IPS-18c (cell line): ENCODE results near the gene MVB12B.

Experiments used
- H3K4me3 ChIP-seq: 2 replicates; pipeline ENCODE4 v1.7.0; 2013; ENCODE audit warnings: low read depth, mild to moderate bottlenecking, low read length, moderate library complexity; ENCODE audit not compliant: insufficient read depth
- H3K9me3 ChIP-seq: one replicate; pipeline ENCODE4 v1.6.1; 2013; ENCODE audit warnings: mild to moderate bottlenecking, low read length, moderate library complexity; ENCODE audit not compliant: control insufficient read depth, insufficient read depth

The MVB12B gene

DNA sequence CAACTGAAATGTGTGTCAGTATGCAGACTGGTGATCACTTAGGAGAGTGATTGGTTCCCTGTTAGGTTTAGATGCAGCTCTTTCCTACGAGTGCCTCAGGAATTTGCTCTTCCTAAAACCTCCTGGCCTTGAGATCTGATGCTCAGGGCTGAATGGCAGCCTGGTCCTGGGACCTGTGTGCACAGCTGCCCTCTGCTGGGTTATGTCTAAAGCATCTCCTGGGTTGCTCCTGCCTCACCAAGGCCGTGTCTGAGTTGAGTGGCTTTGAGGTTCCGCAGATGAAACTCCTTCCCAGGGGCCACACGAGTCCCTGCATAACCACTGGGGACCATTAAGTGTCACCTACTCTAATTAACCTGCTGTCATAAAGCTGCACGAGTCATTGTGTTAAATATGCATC, 59.5 kb downstream of the MVB12B start:
- Histone ChIP-seq H3K4me3 (no peak overlapping the region), H3K9me3 (no peaks in the 10 kb centered on the region)

DNA sequence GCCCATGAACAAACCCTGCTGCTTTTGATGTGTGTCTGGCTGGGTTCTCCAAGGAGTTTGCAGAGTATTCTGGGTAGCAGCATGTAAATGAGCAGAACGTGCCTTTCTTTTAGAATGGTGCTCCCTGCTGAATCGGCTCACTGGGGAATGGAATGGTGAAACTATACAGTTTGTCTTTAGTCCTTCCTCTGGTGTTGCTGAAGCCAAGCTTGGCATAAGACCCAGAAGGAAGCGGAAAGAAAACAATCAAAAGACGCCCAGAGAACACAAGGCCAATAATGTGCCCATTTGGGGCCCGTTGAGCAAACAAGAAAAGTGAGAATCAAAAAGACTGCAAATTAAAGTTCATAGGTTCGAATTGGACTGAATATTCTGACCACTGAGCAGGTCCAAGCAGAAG, 60.1 kb downstream of the MVB12B start:
- H3K4me3 ChIP-seq, result no peak overlapping the region
- H3K9me3 ChIP-seq, result no peaks in the 10 kb centered on the region

DNA sequence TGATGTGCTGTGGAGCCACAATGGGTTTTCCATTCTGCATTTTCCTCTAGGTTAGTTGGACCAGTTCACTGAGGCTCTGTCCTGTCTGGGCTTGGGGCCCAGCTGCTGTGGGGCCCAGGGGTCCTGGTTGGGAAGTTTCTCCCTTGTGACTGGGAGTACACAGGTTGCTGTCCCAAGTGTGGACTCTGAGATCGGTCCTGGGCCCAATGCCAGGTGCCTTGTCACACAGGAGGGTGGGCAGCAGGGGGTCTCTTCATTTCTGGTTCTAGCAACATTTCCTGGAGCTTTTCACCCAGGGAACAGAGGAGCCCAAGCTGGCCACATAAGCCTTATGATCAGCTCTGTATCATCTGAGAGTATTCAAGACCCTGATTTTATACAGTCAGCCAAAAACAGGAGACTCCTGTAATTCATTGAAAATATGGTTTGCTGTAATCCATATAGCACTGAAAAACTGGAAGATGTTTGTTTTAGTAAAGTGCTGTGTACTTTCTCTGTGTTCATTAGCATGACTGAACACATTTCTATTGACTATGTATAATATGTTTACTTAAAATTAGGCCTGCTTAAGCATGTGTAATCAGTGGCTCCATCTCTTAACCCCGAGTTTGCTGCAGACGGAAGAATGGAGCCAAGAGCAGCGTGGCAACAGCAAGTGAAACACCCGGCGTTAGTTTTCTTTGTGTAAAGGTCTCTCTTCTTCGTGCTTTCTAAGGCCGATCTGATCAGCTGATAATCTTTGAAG, 62.5 kb downstream of the MVB12B start:
- H3K9me3 ChIP-seq, result no peaks in the 10 kb centered on the region
- no peak overlapping the region for H3K4me3 ChIP-seq

DNA sequence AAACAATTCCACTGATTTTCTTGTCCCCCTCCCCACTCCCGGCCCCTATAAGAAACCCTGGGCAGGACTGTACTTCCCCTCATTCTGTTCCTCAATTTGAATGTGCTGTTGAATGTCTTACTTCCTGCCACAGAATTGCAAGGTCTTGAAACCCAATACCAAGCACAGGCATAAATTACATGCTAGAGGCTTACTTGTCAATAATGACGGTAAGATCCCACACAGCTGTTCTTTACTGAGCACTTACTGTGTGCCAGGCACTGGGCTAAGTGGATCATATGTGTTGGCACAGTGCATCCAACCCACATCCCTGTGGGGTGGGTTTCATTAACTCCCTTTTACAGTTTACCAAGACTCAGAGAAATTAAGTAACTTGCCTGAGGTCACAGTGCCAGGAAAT, 63.4 kb downstream of the MVB12B start:
- Histone ChIP-seq H3K4me3 (no peak overlapping the region), H3K9me3 (no peaks in the 10 kb centered on the region)

DNA sequence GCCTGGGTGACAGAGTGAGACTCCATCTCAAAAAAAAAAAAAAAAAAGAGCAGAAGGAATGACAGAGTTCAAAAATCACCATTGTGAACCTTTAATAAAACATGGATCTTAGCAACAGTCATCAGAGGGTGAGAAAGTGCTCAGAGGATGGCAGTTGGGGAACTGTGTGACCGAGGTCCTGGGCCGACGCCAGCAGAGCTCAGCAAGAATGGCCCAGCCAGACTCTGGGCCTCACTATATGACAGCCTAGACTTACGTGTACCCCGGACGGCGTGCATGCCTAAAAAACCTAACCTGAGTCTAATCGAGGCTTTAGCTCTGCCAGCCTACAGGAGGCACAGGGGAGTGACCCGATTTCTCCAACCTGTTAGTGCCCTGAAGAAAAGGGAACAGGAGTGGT, 64.3 kb downstream of the MVB12B start:
- Histone ChIP-seq H3K4me3 (no peak overlapping the region), H3K9me3 (no peaks in the 10 kb centered on the region)

DNA sequence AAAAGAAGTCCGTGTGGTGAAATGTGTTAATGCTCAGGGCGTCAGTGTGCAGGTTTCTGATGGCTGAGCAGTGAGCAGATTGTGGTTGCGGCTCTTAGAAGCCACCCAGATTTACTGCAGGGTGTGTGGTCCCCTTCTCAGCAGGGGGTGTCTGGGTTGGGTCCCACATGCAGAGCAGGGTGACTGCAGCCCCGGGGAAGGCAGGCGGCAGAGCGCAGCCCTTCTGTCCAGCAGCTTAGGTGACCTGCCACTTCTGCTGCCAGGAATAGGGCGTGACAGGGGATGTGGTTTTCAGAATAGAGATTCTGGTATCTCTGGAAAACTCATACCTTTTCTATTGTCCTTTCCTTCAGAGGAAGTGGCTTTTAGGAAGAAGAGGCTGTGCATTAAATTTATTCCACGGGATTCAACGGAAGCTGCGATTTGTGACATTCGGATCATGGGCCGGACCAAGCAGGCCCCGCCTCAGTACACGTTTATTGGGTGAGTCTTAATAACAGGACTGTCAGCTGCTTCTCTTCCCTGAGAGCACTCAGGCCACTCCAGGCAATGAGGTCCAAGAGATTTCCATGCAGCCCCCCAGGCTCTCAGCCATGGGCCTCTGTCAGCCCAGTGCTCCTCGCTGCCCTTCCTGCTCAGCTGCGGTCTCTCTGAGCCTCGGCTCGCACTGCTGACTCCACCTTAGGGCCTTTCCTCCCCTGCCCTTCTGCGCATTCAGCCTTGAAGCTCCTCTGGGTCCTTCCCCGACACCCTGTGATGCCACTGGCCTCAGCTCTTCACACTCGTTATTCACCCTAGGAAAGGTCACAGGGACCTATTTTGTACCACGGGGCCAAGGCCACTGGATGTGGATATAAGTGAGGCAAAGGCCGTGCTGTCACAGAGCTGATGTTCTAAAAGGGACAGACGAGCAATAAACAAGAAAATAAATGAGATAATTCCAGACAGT, 65.4 kb downstream of the MVB12B start:
- no peak overlapping the region for H3K4me3 ChIP-seq

DNA sequence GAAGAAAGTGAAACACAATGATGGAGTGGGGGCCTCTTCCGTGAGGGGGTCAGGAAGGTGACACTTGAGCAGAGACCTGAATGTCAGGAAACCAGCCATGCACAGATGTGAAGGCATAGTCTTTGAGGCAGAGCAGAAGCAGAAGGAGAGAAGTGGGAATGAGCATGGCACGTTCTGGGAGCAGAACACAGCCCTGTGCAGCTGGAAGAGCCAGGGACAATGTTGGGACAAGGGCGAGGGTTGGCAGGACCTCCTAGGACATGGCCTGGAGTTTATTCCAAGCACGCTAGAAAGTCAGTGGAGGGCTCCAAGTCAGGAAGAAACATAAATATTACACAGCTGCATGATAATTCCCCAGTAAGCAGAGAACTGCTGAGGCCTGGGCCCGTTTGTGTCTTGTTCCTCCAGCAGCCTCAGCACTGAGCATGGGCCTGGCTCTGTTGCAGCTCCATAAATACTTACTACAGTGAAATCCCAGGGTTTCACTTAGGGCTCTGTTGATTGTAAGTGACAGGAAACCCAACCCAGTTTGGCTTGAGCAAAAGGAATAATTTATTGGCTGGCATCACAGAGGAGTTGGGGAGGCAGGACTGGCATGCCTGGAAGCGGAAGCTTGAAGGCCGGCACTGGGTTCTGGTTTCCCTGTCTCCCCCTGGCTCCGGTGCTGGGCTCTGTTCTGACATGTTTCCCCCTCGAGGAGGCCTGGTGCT, 66.2 kb downstream of the MVB12B start:
- Histone ChIP-seq H3K9me3 (no peaks in the 10 kb centered on the region), H3K4me3 (no peak overlapping the region)

More for the DNA sequence above, 65.4 kb downstream of the MVB12B start:
- H3K9me3 ChIP-seq, result no peaks in the 10 kb centered on the region

DNA sequence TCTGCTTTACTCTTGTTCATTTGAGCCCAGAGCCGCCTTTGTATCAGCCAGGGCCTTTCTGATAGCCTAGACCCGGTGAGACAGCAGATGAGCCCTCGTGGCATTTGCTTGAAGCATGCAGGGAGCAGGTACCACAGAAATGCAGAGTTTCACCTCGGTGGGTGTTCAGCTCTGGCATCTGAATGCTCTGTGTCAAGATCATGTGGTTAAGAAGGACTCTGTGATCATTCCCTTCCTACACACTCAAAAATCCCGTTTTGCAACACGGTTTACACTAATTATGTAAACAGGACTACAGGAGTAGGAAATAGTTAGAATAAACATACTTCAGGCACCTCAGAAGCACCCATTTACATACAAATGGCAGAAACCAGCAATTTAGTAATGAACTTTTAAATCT, 67.2 kb downstream of the MVB12B start:
- H3K9me3 ChIP-seq, result no peaks in the 10 kb centered on the region
- H3K4me3 ChIP-seq, result no peak overlapping the region

DNA sequence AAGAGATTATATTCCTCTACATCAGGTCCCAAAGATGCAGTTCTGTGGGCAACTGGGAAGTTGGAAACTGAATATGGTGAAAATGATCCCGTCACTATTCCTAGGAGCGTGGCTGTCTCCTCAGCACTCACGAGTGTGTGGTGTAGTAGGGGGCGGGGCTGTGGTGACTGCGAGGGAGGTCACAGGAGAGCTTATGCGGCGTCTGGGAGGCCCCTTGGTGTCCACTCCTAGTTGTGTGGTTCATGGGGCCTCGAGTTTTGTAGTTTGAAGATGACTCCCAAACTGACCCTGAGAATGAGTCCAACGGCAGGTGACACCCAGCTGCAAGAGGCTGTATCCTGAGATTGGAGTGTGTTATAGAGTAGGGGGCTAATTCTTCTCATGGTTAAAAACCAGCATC, 68.2 kb downstream of the MVB12B start:
- Histone ChIP-seq H3K9me3 (no peaks in the 10 kb centered on the region), H3K4me3 (no peak overlapping the region)

DNA sequence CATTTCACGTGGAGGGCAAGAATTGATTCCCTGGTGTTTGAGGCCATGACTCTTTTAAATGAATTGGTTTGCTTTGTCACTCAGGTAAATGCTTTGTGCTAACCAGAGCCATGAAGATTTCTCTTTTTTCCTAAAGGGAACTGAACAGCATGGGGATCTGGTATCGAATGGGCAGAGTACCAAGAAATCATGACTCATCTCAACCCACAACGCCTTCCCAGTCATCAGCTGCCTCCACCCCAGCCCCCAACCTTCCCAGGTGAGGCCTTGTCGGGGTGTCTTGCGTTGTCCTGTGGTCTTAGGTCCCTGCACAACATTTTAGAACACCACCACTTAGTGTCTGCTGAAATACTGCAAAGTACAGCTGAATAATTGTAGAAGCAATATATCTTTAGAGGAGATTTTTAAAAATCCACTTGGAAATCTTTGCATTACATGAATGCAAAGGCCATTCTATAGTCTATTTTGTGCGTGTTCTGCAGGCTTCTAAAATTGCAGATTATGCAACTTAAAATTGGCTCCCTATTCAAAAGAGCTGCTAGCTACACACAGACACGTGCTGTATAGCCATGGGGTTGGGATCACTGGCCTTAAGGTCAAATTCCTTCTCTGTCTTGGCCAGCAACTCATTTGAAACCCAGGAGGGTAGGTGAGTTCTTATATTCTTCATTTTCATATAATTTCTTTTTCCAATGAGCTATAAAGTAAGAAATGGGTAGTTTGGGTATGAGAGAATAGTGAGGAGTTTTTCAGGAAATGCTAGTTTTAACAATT, 69.0 kb downstream of the MVB12B start:
- no peaks in the 10 kb centered on the region for H3K9me3 ChIP-seq
- H3K4me3 ChIP-seq, result no peak overlapping the region

DNA sequence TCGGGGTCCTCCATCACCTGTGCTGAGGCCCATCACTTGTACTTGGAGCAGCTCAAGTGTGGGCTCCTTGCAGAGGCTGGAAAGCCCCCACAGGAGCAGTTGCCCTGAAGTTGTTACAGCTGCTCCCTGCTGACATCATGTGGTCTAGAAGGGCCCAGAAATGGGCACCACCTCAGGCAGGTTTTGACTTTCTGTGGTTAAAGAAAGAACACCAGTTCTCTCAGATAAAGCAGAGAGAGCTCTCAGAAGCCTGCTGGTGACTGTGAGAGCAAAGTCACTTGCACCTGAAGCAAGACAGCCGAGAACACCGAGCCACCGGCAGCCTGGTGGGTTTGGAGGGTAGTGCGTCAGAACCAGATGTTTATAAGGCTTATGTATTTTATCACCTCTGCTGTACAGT, 70.4 kb downstream of the MVB12B start:
- Histone ChIP-seq H3K9me3 (no peaks in the 10 kb centered on the region), H3K4me3 (no peak overlapping the region)

DNA sequence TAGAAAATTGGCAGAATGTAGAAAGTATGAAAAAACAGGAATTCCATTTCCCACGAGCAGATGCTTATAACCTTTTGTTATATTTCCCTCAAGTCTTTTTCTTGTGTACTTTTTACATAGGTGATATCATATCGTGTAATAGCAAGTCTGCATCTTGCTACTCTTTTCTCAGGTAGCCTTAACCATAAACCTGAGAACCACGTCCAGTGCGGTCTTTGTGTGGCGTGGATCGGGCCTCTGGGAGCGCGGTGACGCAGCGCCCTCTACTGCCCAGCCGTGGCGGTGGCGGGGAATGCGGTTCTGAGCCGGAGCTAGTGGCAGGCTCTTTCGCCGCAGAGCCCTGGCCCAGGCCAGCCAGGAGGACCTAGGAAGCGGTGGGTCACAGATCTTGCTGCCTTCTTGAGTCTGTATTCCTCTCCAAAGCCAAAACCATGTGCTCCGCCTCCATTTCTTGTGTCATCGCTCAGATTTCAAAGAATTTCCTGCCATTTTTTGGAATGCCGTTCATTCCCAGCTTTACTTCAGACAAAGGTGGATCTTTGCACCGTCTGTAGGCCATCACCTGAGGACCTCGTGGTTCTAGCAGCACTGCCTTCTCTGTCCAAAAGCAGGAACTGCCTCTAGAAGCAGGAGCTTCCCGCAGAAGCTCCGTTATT, 71.9 kb downstream of the MVB12B start:
- Histone ChIP-seq H3K4me3 (no peak overlapping the region), H3K9me3 (no peaks in the 10 kb centered on the region)

DNA sequence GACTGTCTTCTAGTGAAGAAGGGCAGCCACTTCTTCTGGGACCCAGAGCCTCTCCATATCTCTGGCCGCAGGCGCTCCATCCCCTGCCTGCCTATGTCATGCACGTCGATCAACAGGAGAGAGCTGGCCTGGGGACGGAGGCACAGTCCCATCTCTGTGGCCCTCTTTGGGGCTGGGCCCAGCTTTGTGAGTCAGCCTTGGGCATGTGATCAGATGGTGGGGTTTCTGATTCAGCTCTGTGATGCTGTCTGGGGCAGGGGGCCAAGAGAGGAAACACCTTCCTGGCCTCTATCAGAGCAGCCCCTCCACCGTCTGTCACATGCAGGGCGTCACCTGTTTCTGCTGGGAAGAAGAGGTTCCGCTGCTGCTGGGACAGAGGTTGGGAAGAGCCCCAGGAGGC, 72.6 kb downstream of the MVB12B start:
- H3K9me3 ChIP-seq, result no peaks in the 10 kb centered on the region
- H3K4me3 ChIP-seq, result no peak overlapping the region

DNA sequence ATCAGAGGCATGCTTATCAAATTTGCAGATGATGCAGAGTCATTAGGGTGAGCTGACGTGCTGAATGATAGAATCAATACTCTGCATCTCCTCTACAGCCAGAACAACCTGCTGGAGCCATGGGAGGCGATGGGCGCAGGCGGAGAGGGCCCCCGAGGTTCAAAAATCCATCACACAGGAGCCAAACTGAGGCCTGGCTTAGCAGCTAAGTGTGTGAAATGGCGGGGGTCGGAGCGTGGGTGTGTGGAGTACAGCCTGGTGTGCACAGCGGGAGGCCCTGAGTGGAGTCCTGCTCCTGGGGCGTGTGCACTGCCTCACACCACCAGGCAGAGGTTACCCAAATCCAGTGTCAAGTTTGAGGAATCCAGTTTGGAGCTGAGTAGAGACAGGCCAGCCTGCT, 73.2 kb downstream of the MVB12B start:
- H3K9me3 ChIP-seq, result no peaks in the 10 kb centered on the region

DNA sequence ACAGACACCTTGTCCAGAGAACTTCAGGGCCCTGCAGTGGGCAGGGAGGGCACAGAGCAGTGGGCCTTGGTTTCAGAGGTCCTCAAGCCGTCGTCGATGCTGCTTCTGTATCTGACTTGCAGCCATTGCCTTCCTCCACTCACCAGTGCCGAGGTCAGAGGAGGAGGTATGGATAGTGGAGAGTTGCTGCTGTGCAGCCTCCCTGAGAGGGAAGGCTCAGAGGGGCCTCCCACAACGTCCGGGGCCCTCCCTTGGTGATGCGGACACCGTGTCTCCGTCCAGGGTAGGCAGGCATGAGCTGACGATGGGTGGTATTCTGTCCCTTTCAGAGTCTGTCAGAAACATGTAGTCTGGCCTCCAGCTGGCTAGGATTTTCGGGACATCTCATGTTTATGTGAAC, 73.9 kb downstream of the MVB12B start:
- no peaks in the 10 kb centered on the region for H3K9me3 ChIP-seq
- no peak overlapping the region for H3K4me3 ChIP-seq

More for the DNA sequence above, 73.2 kb downstream of the MVB12B start:
- no peak overlapping the region for H3K4me3 ChIP-seq

DNA sequence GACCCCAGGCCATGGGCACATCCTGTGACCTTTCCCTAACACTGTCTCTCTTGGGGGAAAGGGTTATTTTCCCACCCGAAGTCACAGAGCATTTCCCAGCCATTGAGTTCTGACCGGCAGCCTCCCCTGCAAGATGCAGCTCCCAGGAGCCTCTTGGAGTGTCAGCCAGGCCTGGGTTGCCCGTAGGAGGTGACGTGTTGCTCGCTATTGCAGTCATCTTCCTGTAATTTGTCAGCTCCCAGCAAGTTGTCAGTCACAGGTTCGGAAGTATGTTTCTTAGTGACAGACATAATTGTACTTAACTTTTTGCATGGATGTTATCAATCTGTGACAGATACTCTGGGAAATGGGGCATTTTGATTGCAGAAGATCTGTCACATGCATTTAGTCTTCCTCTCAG, 74.5 kb downstream of the MVB12B start:
- no peaks in the 10 kb centered on the region for H3K9me3 ChIP-seq
- no peak overlapping the region for H3K4me3 ChIP-seq

DNA sequence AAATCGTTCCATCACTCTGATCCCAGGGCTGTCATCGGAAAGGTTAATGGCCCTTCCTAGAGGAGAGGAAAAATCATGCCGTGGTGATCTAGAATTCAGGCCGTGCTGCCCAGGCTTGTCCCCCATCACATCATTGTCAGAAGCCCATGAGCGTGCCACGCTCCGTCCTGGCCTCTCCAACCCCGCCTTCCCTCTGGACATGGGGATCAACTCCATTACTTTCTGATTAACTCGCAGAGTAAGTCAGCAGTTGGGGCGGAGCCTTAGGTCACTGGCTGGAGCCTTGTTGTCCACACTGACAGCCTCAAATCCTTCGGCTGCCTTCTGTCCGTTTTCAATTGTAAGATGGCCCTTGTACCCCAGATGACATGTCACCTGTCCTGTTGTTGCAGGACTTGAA, 75.0 kb downstream of the MVB12B start:
- Histone ChIP-seq H3K4me3 (no peak overlapping the region), H3K9me3 (no peaks in the 10 kb centered on the region)
